Stomach (tissue), 9 donors: ENCODE data around the gene ESPN. TPM values are rescaled to one million over a fixed set of nuclear protein-coding genes. Genes with fewer than 3 reads are reported as not detected.
"Not testable (repeated sequence)": the region's sequence is repeated elsewhere in the genome, so short reads cannot be mapped to it uniquely, and the experiment has no call there.

Experiments used
- DNase-seq, 2 donors: peaks; one replicate each; pipeline versions ENCODE4 v3.0.0 to v3.0.0-alpha.2; 2013 to 2019
- H3K27ac ChIP-seq, 5 donors: fragments of 200-600 bp in 4 of 5; sonication (generic) in 4 of 5; one replicate each; pipeline ENCODE4 v1.5.1; 2013 to 2019; ENCODE audit warnings: mild to moderate bottlenecking in 1 of 5, moderate library complexity in 1 of 5
- H3K27me3 ChIP-seq, 3 donors: fragments of 200-600 bp; sonication (generic); one replicate each; pipeline ENCODE4 v1.5.1; 2017 to 2019; ENCODE audit warnings: mixed run types in 1 of 3
- H3K36me3 ChIP-seq, 4 donors: fragments of 200-600 bp; sonication (generic); 1 replicate in 3 of 4; 2 replicates in 1 of 4; pipeline ENCODE4 v1.5.1; 2016 to 2019
- H3K4me1 ChIP-seq, 4 donors: fragments of 200-600 bp; sonication (generic); one replicate each; pipeline ENCODE4 v1.5.1; 2016 to 2019
- H3K4me3 ChIP-seq, 4 donors: fragments of 200-600 bp; sonication (generic) in 3 of 4; one replicate each; pipeline ENCODE4 v1.5.1; 2016 to 2019; ENCODE audit warnings: mild to moderate bottlenecking in 1 of 4
- H3K9me3 ChIP-seq, 4 donors: fragments of 200-600 bp; sonication (generic); one replicate each; pipeline ENCODE4 v1.5.1; 2016 to 2019
- EP300 ChIP-seq: sonication (generic); formaldehyde crosslinking; IDR thresholded peaks from one replicate; pipeline ENCODE4 v1.6.1; 2017; ENCODE audit warnings: antibody characterized with exemption
- POLR2A ChIP-seq, 4 donors: fragments of 450-650 bp; IDR thresholded peaks; one replicate each; pipeline ENCODE4 v1.6.1; 2016; ENCODE audit warnings: antibody characterized with exemption in 4 of 4, control low read depth in 2 of 4, mild to moderate bottlenecking in 1 of 4, moderate library complexity in 1 of 4
- POLR2AphosphoS5 ChIP-seq, 3 donors: sonication (generic); formaldehyde crosslinking; IDR thresholded peaks; one replicate each; pipeline ENCODE4 v1.6.1; 2016; ENCODE audit warnings: antibody characterized with exemption in 3 of 3
- WGBS, 5 donors: extraction: QIAGEN DNeasy Blood & Tissue Kit in 3 of 5; methylation state at CpG; one replicate each; pipeline versions ENCODE4 v1.1.5 to v1.1.7; 2013 to 2018; 5-methylcytosine and 5-hydroxymethylcytosine counted together
- intact Hi-C: fragments of 100-400 bp; cut with DNase I; formaldehyde crosslinking; loops from one replicate; pipeline ENCODE4 v1.15.1; 2023; ENCODE audit warnings: low total_unique reads
- polyA plus RNA-seq, 3 donors: library from polyadenylated mRNA; stranded (reverse); fragments of 200-250 nt; gene quantifications; one replicate each; pipeline ENCODE4 v1.2.3, GENCODE V29; 2013
- total RNA-seq, 5 donors: library from RNA; depleted of rRNA; stranded (reverse); fragments of >200 nt; gene quantifications; one replicate each; pipeline versions ENCODE4 v1.1.0 to v1.2.3, GENCODE V29; 2014 to 2016
- TF ChIP-seq, protein P1 (sequence below), 7 experiments: fragments of 450-650 bp in 4 of 7; fragments of 200-600 bp in 3 of 7; sonication (generic) in 3 of 7; IDR thresholded peaks; one replicate each; pipeline ENCODE4 v1.5.1; 2016 to 2019; ENCODE audit warnings: antibody characterized with exemption in 7 of 7, control low read depth in 2 of 7, mild to moderate bottlenecking in 1 of 7
- donor health status: healthy with polysubstance abuse.
- donor health status: Bipolar disorder and iron deficiency.
- donor health status: healthy.

The ESPN gene
- total and polyA plus RNA-seq, 8 donors, result 1.5 to 68.4 (median 4.8) TPM; not detected in 2

GRCh38 chr1:6491480-6491962, 66.9 kb downstream of the ESPN start, which contains the start of gene PLEKHG5:
PLEKHG5 (minus strand) TSS chr1:6491667; CDS start chr1:6477571, 14,096 bp downstream.
- H3K4me1 ChIP-seq, result peaks cover 17 to 52% (median 41%) of the 10 kb centered on the region in 4 donors
- TF ChIP-seq, protein P1, sequence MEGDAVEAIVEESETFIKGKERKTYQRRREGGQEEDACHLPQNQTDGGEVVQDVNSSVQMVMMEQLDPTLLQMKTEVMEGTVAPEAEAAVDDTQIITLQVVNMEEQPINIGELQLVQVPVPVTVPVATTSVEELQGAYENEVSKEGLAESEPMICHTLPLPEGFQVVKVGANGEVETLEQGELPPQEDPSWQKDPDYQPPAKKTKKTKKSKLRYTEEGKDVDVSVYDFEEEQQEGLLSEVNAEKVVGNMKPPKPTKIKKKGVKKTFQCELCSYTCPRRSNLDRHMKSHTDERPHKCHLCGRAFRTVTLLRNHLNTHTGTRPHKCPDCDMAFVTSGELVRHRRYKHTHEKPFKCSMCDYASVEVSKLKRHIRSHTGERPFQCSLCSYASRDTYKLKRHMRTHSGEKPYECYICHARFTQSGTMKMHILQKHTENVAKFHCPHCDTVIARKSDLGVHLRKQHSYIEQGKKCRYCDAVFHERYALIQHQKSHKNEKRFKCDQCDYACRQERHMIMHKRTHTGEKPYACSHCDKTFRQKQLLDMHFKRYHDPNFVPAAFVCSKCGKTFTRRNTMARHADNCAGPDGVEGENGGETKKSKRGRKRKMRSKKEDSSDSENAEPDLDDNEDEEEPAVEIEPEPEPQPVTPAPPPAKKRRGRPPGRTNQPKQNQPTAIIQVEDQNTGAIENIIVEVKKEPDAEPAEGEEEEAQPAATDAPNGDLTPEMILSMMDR (IDR thresholded peaks at IDR 0.05), result no peak
- TF ChIP-seq POLR2A (IDR thresholded peaks at IDR 0.05) (no peak), EP300 (no peak), POLR2AphosphoS5 (IDR thresholded peaks at IDR 0.05) (no peak)
- no peak for DNase-seq
- H3K9me3 ChIP-seq, result no peaks in the 10 kb centered on the region
- 64 to 76% (median 67%) methylated on average over 6 of the region's 6 CpGs for WGBS, 5 donors
- H3K27me3 ChIP-seq, result peaks cover 0 to 32% (median 11%) of the 10 kb centered on the region in 3 donors
- H3K36me3 ChIP-seq, result no peaks in the 10 kb centered on the region
- H3K4me3 ChIP-seq, result peak within 1 kb of the TSS; percentile 65 to 84 (median 68)
- peak within 1 kb of the TSS; percentile 77 to 88 (median 84) for H3K27ac ChIP-seq
- intact Hi-C loops, result no loop called here

DNA sequence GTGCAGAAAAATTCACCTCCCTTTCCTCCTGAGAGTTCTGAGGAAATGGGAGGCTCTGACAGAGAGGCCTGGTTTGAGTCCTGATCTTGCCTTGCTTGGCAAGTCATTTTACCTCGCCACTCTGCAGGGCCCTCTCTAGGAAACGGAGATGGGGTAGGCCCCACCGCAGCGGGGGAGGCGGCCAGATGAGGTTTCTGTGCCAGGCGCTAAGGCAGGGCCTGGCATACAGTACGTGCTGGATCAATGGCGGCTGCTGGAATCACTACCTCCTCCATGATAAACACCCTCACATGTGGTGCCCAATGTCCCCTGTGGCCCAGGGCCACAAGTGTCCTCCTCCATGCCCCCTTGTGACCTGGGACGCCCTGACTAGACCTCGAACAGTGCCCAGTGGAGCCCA, 67.4 kb downstream of the ESPN start:
- intact Hi-C loops, result no loop called here
- no peaks in the 10 kb centered on the region for H3K36me3 ChIP-seq
- peak overlapping the region in 3 of 5 donors; percentile 26 to 88 (median 32) for H3K27ac ChIP-seq
- 58 to 78% (median 73%) methylated on average over 4 to 10 of the region's 10 CpGs for WGBS, 5 donors
- TF ChIP-seq, protein P1 (IDR thresholded peaks at IDR 0.05), result no peak
- no peak for TF ChIP-seq EP300
- TF ChIP-seq POLR2AphosphoS5 (IDR thresholded peaks at IDR 0.05), result no peak
- no peak for TF ChIP-seq POLR2A (IDR thresholded peaks at IDR 0.05)
- no peaks in the 10 kb centered on the region for H3K9me3 ChIP-seq
- H3K4me3 ChIP-seq, result no peak overlapping the region
- peaks cover 22 to 52% (median 43%) of the 10 kb centered on the region in 4 donors for H3K4me1 ChIP-seq
- DNase-seq, result no peak
- H3K27me3 ChIP-seq, result peaks cover 0 to 32% (median 13%) of the 10 kb centered on the region in 3 donors

DNA sequence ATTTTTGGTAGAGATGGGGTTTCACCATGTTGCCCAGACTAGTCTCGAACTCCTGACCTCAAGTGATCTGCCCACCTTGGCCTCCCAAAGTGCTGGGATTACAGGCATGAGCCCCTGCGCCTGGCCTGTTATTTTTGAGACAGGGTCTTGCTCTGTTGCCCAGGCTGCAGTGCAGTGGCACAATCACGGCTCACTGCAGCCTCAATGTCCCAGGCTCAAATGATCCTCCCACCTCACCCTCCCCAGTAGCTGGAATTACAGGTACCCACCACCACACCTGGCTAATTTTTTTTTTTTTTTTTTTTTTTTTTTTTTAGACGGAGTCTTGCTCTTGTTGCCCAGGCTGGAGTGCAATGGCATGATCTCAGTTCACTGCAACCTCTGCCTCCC, 69.3 kb downstream of the ESPN start:
- peaks cover 29 to 60% (median 53%) of the 10 kb centered on the region in 4 donors for H3K4me1 ChIP-seq
- DNase-seq, H3K9me3 ChIP-seq, H3K4me3 ChIP-seq, intact Hi-C loops, H3K36me3 ChIP-seq, H3K27ac ChIP-seq: not testable (repeated sequence)
- peaks cover 0 to 41% (median 16%) of the 10 kb centered on the region in 3 donors for H3K27me3 ChIP-seq
- 75 to 93% (median 85%) methylated on average over 3 to 4 of the region's 4 CpGs for WGBS, 5 donors

DNA sequence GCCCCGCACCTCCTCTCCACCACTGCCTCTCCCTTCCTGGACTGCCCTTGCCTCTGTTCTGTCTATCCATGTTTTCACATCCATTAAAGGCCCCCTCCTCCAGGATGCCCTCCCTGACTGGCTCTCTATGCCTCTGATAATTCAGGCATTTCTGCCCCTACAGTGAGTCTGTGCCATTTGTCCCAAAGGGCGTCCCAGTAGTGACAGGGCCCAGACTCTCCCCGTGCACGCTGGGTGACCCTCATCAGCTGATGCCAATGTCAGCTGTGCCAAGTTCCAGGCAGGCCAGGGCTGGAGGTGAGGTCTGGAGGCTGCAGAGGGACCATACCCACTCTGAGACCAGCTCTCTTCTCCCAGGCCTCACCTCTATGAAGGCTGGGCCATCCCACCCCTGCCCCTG, 70.1 kb downstream of the ESPN start:
- Histone ChIP-seq H3K36me3 (no peaks in the 10 kb centered on the region), H3K27ac (no peak overlapping the region), H3K4me3 (no peak overlapping the region), H3K27me3 (peaks cover 0 to 47% (median 16%) of the 10 kb centered on the region in 3 donors), H3K4me1 (peaks cover 29 to 52% (median 49%) of the 10 kb centered on the region in 4 donors), H3K9me3 (no peaks in the 10 kb centered on the region)
- intact Hi-C loops, result no loop called here
- no peak for DNase-seq
- TF ChIP-seq EP300 (no peak), POLR2AphosphoS5 (IDR thresholded peaks at IDR 0.05) (no peak), POLR2A (IDR thresholded peaks at IDR 0.05) (no peak)
- TF ChIP-seq, protein P1 (IDR thresholded peaks at IDR 0.05), result no peak
- 43 to 79% (median 66%) methylated on average over 2 to 4 of the region's 4 CpGs for WGBS, 5 donors

DNA sequence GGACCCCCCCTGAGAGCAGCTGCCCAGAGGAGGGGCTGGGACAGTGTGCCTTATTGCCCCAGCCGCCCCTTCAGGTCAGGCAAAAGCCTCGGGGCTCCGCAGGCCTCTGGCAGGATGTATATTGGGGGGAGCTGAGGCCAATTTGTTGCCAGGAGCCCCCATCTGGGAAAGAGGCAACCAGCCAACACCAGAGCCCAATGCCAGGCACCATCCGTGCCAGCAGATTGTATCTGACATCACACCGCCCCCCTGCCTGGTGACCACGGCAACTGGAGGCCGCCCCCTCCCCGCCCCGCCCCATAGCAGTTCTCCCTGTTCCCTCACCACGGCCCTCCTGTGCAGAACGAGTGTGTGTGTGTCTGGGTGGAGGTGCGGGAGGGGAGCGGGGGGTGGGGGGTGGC, 70.5 kb downstream of the ESPN start:
- Histone ChIP-seq H3K27me3 (peaks cover 0 to 43% (median 15%) of the 10 kb centered on the region in 3 donors), H3K9me3 (no peaks in the 10 kb centered on the region), H3K27ac (no peak overlapping the region), H3K4me1 (peaks cover 27 to 48% (median 44%) of the 10 kb centered on the region in 4 donors), H3K36me3 (no peaks in the 10 kb centered on the region), H3K4me3 (no peak overlapping the region)
- DNase-seq, result no peak
- intact Hi-C loops, result no loop called here
- 0 to 38% (median 34%) methylated on average over 2 to 13 of the region's 13 CpGs for WGBS, 5 donors
- TF ChIP-seq EP300 (no peak), POLR2AphosphoS5 (IDR thresholded peaks at IDR 0.05) (no peak), POLR2A (IDR thresholded peaks at IDR 0.05) (no peak)
- TF ChIP-seq, protein P1 (IDR thresholded peaks at IDR 0.05), result no peak
